Effector CD4-positive, alpha-beta T cell (primary cell): ENCODE measurements around the gene BCL2.

ENCODE experiments used
- DNase-seq: peaks from one replicate; pipeline ENCODE4 v3.0.0-alpha.2; 2020

The BCL2 gene

GRCh38 chr18:63284827-63285733 is 34.5 kb downstream of the BCL2 start:
- no peak for DNase-seq

- DNase-seq, result no peak
Measured at GRCh38 chr18:63284173-63284799, 35.3 kb downstream of the BCL2 start.

GRCh38 chr18:63283305-63284094 is 36.1 kb downstream of the BCL2 start:
- no peak for DNase-seq

- no peak for DNase-seq
Measured at GRCh38 chr18:63282793-63283192, 36.8 kb downstream of the BCL2 start.

GRCh38 chr18:63273222-63273927 is 46.2 kb downstream of the BCL2 start:
- DNase-seq, result no peak

GRCh38 chr18:63272638-63273037 is 46.9 kb downstream of the BCL2 start:
- DNase-seq, result no peak

- no peak for DNase-seq
Measured at GRCh38 chr18:63271881-63272299, 47.7 kb downstream of the BCL2 start.

GRCh38 chr18:63271148-63271547 is 48.4 kb downstream of the BCL2 start:
- DNase-seq, result no peak

GRCh38 chr18:63267975-63268721 is 51.4 kb downstream of the BCL2 start:
- no peak for DNase-seq

- DNase-seq, result no peak
Measured at GRCh38 chr18:63266888-63267790, 52.4 kb downstream of the BCL2 start.

- DNase-seq, result no peak
Measured at GRCh38 chr18:63265326-63265725, 54.2 kb downstream of the BCL2 start.

GRCh38 chr18:63264871-63265270 is 54.7 kb downstream of the BCL2 start:
- no peak for DNase-seq

GRCh38 chr18:63263444-63263843 is 56.1 kb downstream of the BCL2 start:
- DNase-seq, result no peak

- no peak for DNase-seq
Measured at GRCh38 chr18:63262369-63263335, 56.9 kb downstream of the BCL2 start.

GRCh38 chr18:63261029-63261428 is 58.5 kb downstream of the BCL2 start:
- no peak for DNase-seq

- DNase-seq, result no peak
Measured at GRCh38 chr18:63260380-63260754, 59.2 kb downstream of the BCL2 start.

- no peak for DNase-seq
Measured at GRCh38 chr18:63259567-63260379, 59.8 kb downstream of the BCL2 start.

GRCh38 chr18:63258749-63259566 is 60.6 kb downstream of the BCL2 start:
- no peak for DNase-seq
